ENCODE data around the gene KXD1. TPM values are rescaled to one million over a fixed set of nuclear protein-coding genes. Genes with fewer than 3 reads are reported as not detected.
A peak's percentile ranks its signal among the peaks of the same experiment; 100 is the strongest.

Gene KXD1
- total RNA-seq, 4 donors from 2014 or later = 129 to 155 (median 149) TPM

DNA sequence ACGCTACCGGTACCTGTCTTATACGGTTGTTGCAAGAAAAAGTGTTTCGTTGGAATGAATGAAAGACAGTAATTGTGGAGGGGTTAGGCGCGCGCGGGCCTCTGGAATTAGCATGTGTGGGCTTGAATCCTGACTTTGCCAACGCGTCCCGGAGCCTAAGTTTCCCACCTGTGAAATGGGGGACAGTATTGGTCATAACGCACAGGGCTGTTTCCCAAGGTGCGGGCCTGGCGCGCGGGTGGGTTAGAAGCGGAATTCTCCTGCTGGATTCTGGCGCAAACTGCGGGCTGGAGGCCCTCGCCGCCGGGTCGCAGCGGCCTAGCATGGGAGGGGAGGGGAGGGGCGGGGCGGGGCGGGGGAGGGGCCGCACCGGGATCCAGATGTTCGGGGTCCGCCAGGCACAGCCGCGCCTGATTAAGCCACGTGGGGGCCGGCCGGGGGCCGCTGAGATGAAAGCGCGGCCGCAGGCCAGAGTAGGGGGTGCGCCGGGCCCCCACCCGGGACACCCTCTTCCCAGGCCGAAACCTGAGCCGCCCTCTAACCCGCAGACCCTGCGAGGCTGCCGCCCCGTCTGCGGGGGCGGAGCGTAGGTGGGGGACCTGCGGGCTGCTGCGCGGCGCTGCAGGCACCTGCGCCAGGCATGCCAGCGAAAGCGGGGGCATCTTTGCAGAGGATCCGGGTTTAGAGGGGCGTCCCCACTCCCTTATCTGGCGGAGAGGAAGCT lies 53.8 kb downstream of the KXD1 start:
- intact Hi-C loops (cut with DNase I) = no loop called here
- DNase-seq (ENCODE audit: extremely low spot score) = no peak
- Histone ChIP-seq H3K4me1 (peaks cover 42 to 49% (median 46%) of the 10 kb centered on the region in 4 donors), H3K27ac (replicated peaks in 1 of 4) (no peak overlapping the region), H3K9me3 (no peaks in the 10 kb centered on the region), H3K36me3 (no peaks in the 10 kb centered on the region), H3K27me3 (peaks cover 10 to 94% (median 57%) of the 10 kb centered on the region in 4 donors), H3K4me3 (peak overlapping the region; percentile 58 to 63 (median 62))
- TF ChIP-seq CTCF (IDR thresholded peaks at IDR 0.05) (no peak), POLR2A (IDR thresholded peaks at IDR 0.05; ENCODE audit: low read depth) (no peak), EP300 (IDR thresholded peaks at IDR 0.05) (no peak), POLR2AphosphoS5 (IDR thresholded peaks at IDR 0.05) (no peak)
- WGBS = 20% methylated on average over 11 of the region's 62 CpGs

DNA sequence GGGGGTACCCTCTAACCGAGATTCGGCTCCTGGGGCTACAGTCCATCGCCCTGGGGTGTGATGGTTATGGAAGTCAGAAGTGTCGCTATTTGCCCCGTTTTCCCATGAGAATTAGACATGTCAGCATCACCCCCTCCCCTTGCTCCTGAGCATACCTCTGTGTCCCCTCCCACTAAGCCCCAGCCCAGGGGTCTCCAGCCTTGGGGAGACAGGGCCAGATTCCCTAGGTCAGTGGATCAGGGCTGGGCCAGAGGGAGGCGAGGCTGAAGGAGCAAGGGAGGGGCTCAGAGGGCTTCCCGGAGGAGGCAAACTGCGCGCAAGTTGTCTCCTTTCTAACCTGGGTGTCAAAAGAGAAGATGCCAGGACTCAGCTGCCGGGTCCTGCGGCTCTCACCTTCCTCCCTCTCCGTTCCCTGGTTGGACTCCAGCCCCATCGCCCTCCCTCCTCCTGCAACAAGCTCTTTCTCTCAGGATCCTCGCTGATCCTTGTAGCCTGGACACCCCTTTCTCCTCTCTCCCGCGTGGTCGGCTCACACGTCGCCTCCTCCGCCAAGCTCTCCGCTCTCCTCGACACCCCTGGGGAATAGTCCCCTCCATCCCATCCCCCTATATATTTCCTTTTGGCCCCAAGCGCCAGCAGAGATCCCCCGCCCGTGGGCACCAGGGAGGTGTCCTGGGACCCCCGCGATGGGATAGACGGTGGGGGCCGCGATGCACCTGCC lies 54.5 kb downstream of the KXD1 start:
- no peaks in the 10 kb centered on the region for H3K36me3 ChIP-seq
- TF ChIP-seq POLR2AphosphoS5 (IDR thresholded peaks at IDR 0.05) = no peak
- TF ChIP-seq CTCF (IDR thresholded peaks at IDR 0.05) = no peak
- TF ChIP-seq EP300 (IDR thresholded peaks at IDR 0.05) = no peak
- no peak for TF ChIP-seq POLR2A (IDR thresholded peaks at IDR 0.05; ENCODE audit: low read depth)
- peak overlapping the region; percentile 58 to 63 (median 62) for H3K4me3 ChIP-seq
- H3K27me3 ChIP-seq = peaks cover 9 to 96% (median 53%) of the 10 kb centered on the region in 4 donors
- H3K9me3 ChIP-seq = no peaks in the 10 kb centered on the region
- peaks cover 39 to 44% (median 42%) of the 10 kb centered on the region in 4 donors for H3K4me1 ChIP-seq
- no peak for DNase-seq (ENCODE audit: extremely low spot score)
- no peak overlapping the region for H3K27ac ChIP-seq (replicated peaks in 1 of 4)
- 5% methylated on average over 22 of the region's 30 CpGs for WGBS
- intact Hi-C loops (cut with DNase I) = no loop called here

GRCh38 chr19:18612772-18613588 lies 55.3 kb downstream of the KXD1 start, which contains the start of gene TMEM59L:
TMEM59L (plus strand) TSS chr19:18612870; CDS start chr19:18612959, 89 bp downstream.
- no peak within 1 kb of the TSS for H3K27ac ChIP-seq (replicated peaks in 1 of 4)
- no peaks in the 10 kb centered on the region for H3K9me3 ChIP-seq
- TF ChIP-seq POLR2AphosphoS5 (IDR thresholded peaks at IDR 0.05) (no peak), POLR2A (IDR thresholded peaks at IDR 0.05; ENCODE audit: low read depth) (no peak), EP300 (IDR thresholded peaks at IDR 0.05) (no peak), CTCF (IDR thresholded peaks at IDR 0.05) (no peak)
- WGBS = 5% methylated on average over 14 of the region's 70 CpGs
- peaks cover 7 to 96% (median 46%) of the 10 kb centered on the region in 4 donors for H3K27me3 ChIP-seq
- H3K4me3 ChIP-seq = peak within 1 kb of the TSS; percentile 58 to 63 (median 62)
- no peak for DNase-seq (ENCODE audit: extremely low spot score)
- H3K36me3 ChIP-seq = no peaks in the 10 kb centered on the region
- intact Hi-C loops (cut with DNase I) = no loop called here
- peaks cover 31 to 36% (median 34%) of the 10 kb centered on the region in 4 donors for H3K4me1 ChIP-seq

DNA sequence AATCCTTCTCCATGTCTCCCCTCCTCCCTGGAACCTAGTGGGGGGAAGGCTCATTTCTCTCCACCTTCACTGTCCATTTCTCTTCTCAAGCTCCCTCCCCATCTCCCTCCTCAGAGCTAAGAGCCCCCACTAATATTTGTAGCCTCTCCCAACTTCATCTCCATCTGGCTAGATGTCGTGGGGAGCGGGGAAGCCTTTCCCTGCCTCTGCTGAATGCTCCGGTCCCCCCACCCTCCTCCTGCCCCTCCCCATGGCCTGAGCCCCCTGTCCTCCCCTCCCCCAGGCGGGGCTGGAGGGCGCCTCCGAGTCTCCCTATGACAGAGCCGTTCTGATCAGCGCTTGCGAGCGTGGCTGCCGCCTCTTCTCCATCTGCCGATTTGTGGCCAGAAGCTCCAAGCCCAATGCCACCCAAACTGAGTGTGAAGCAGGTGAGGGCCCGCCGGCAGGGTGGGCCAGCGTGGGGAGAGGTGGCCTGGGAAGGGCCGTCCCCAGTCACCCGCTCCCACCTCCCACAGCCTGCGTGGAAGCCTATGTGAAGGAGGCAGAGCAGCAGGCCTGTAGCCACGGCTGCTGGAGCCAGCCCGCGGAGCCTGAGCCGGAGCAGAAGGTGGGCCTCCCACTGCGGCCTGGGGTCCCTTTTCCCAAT lies 56.0 kb downstream of the KXD1 start:
- H3K9me3 ChIP-seq = no peaks in the 10 kb centered on the region
- no peaks in the 10 kb centered on the region for H3K36me3 ChIP-seq
- WGBS = 67% methylated on average over 12 of the region's 23 CpGs
- intact Hi-C loops (cut with DNase I) = no loop called here
- H3K4me3 ChIP-seq = no peak overlapping the region
- DNase-seq (ENCODE audit: extremely low spot score) = no peak
- no peak for TF ChIP-seq POLR2AphosphoS5 (IDR thresholded peaks at IDR 0.05)
- TF ChIP-seq POLR2A (IDR thresholded peaks at IDR 0.05; ENCODE audit: low read depth) = no peak
- TF ChIP-seq EP300 (IDR thresholded peaks at IDR 0.05) = no peak
- no peak for TF ChIP-seq CTCF (IDR thresholded peaks at IDR 0.05)
- H3K27ac ChIP-seq (replicated peaks in 1 of 4) = no peak overlapping the region
- H3K4me1 ChIP-seq = peaks cover 30 to 35% (median 31%) of the 10 kb centered on the region in 4 donors
- peaks cover 7 to 93% (median 38%) of the 10 kb centered on the region in 4 donors for H3K27me3 ChIP-seq

Measured in esophagus muscularis mucosa (tissue), 4 donors.